Measurements from ENCODE around the gene TMEM63B.

Gene TMEM63B

GRCh38 chr6:44133981-44134711 is 6.8 kb downstream of the TMEM63B start:
- POLR2A ChIA-PET: interaction anchor here (1.4 kb wide), 1 partner anchor 14 kb away, joined by 4 read pairs; no protein-coding TSS in a partner anchor
- CTCF ChIA-PET: interaction anchor here (0.7 to 1.3 kb wide), 2 partner anchors 20 to 85 kb away, joined by 3 read pairs; no protein-coding TSS in a partner anchor
- no peak for DNase-seq (ENCODE audit: extremely low spot score)
- TF ChIP-seq L3MBTL2 (conservative IDR thresholded peaks at IDR 0.05) (no peak), NFRKB (IDR thresholded peaks at IDR 0.05) (no peak), FOXA1 (IDR thresholded peaks at IDR 0.05) (no peak), SUZ12 (IDR thresholded peaks at IDR 0.05) (no peak)

GRCh38 chr6:44135173-44135758 is 7.9 kb downstream of the TMEM63B start:
- TF ChIP-seq FOXA1 (IDR thresholded peaks at IDR 0.05) (no peak), HDGF (IDR thresholded peaks at IDR 0.05; ENCODE audit: borderline replicate concordance) (no peak), FOXK2 (IDR thresholded peaks at IDR 0.05) (no peak), FOXM1 (IDR thresholded peaks at IDR 0.05; ENCODE audit: borderline replicate concordance) (no peak), SUZ12 (IDR thresholded peaks at IDR 0.05) (no peak), ZNF384 (IDR thresholded peaks at IDR 0.05) (no peak), NFRKB (IDR thresholded peaks at IDR 0.05) (no peak), LEF1 (IDR thresholded peaks at IDR 0.05; ENCODE audit: borderline replicate concordance) (no peak), ELF4 (IDR thresholded peaks at IDR 0.05) (no peak), BHLHE40 (IDR thresholded peaks at IDR 0.05; ENCODE audit: borderline replicate concordance) (no peak), CTBP1 (IDR thresholded peaks at IDR 0.05; ENCODE audit: borderline replicate concordance) (no peak), SP1 (IDR thresholded peaks at IDR 0.05) (no peak), PKNOX1 (IDR thresholded peaks at IDR 0.05) (no peak), TARDBP (IDR thresholded peaks at IDR 0.05) (no peak), ARNT (IDR thresholded peaks at IDR 0.05) (no peak), L3MBTL2 (conservative IDR thresholded peaks at IDR 0.05) (no peak)
- POLR2A ChIA-PET: interaction anchor here (0.6 kb wide), 1 partner anchor 111 kb away, joined by 3 read pairs; the partner anchor contains the start of gene HSP90AB1
- DNase-seq (ENCODE audit: extremely low spot score): no peak
- CTCF ChIA-PET: no interaction called here

- TF ChIP-seq FOXM1 (IDR thresholded peaks at IDR 0.05; ENCODE audit: borderline replicate concordance) (no peak), ELF4 (IDR thresholded peaks at IDR 0.05) (no peak), BHLHE40 (IDR thresholded peaks at IDR 0.05; ENCODE audit: borderline replicate concordance) (no peak), TARDBP (IDR thresholded peaks at IDR 0.05) (no peak), ZNF384 (IDR thresholded peaks at IDR 0.05) (no peak)
- no peak for DNase-seq (ENCODE audit: extremely low spot score)
- POLR2A ChIA-PET: no interaction called here
- CTCF ChIA-PET: no interaction called here
Measured at GRCh38 chr6:44135875-44136274, 8.5 kb downstream of the TMEM63B start.

GRCh38 chr6:44138717-44139350 is 11.5 kb downstream of the TMEM63B start:
- TF ChIP-seq TARDBP (IDR thresholded peaks at IDR 0.05) (no peak), SP1 (IDR thresholded peaks at IDR 0.05) (no peak), CTBP1 (IDR thresholded peaks at IDR 0.05; ENCODE audit: borderline replicate concordance) (no peak), HDGF (IDR thresholded peaks at IDR 0.05; ENCODE audit: borderline replicate concordance) (no peak), FOXK2 (IDR thresholded peaks at IDR 0.05) (no peak), ARNT (IDR thresholded peaks at IDR 0.05) (no peak)
- ChIA-PET POLR2A (interaction anchor here (1.7 kb wide), 1 partner anchor 108 kb away, joined by 5 read pairs; the partner anchor contains the start of gene HSP90AB1), CTCF (no interaction called here)
- no peak for DNase-seq (ENCODE audit: extremely low spot score)

- TF ChIP-seq LEF1 (IDR thresholded peaks at IDR 0.05; ENCODE audit: borderline replicate concordance) (no peak), ZNF384 (IDR thresholded peaks at IDR 0.05) (no peak), FOXM1 (IDR thresholded peaks at IDR 0.05; ENCODE audit: borderline replicate concordance) (no peak), FOXK2 (IDR thresholded peaks at IDR 0.05) (no peak), SUZ12 (IDR thresholded peaks at IDR 0.05) (no peak), ARNT (IDR thresholded peaks at IDR 0.05) (no peak), BHLHE40 (IDR thresholded peaks at IDR 0.05; ENCODE audit: borderline replicate concordance) (no peak), L3MBTL2 (conservative IDR thresholded peaks at IDR 0.05) (no peak), ELF4 (IDR thresholded peaks at IDR 0.05) (no peak), HDGF (IDR thresholded peaks at IDR 0.05; ENCODE audit: borderline replicate concordance) (no peak), PKNOX1 (IDR thresholded peaks at IDR 0.05) (no peak), TARDBP (IDR thresholded peaks at IDR 0.05) (no peak), CTBP1 (IDR thresholded peaks at IDR 0.05; ENCODE audit: borderline replicate concordance) (no peak), SP1 (IDR thresholded peaks at IDR 0.05) (no peak), FOXA1 (IDR thresholded peaks at IDR 0.05) (no peak), NFRKB (IDR thresholded peaks at IDR 0.05) (no peak)
- no peak for DNase-seq (ENCODE audit: extremely low spot score)
- ChIA-PET CTCF (no interaction called here), POLR2A (no interaction called here)
Measured at GRCh38 chr6:44139351-44139743, 12.0 kb downstream of the TMEM63B start.

- POLR2A ChIA-PET: no interaction called here
- TF ChIP-seq FOXA1 (IDR thresholded peaks at IDR 0.05) (no peak), FOXK2 (IDR thresholded peaks at IDR 0.05) (no peak), FOXM1 (IDR thresholded peaks at IDR 0.05; ENCODE audit: borderline replicate concordance) (no peak), ARNT (IDR thresholded peaks at IDR 0.05) (no peak), SP1 (IDR thresholded peaks at IDR 0.05) (no peak), ELF4 (IDR thresholded peaks at IDR 0.05) (no peak), BHLHE40 (IDR thresholded peaks at IDR 0.05; ENCODE audit: borderline replicate concordance) (no peak), L3MBTL2 (conservative IDR thresholded peaks at IDR 0.05) (no peak), LEF1 (IDR thresholded peaks at IDR 0.05; ENCODE audit: borderline replicate concordance) (no peak), PKNOX1 (IDR thresholded peaks at IDR 0.05) (no peak)
- DNase-seq (ENCODE audit: extremely low spot score): no peak
- CTCF ChIA-PET: no interaction called here
Measured at GRCh38 chr6:44142835-44143234, 15.5 kb downstream of the TMEM63B start.
